ENCODE results near the gene SRP9. TPM values are rescaled to one million over a fixed set of nuclear protein-coding genes. Genes with fewer than 3 reads are reported as not detected.
A peak's percentile ranks its signal among the peaks of the same experiment; 100 is the strongest.

The SRP9 gene
- total and polyA plus RNA-seq, 2 experiments from 2014 or later: 640 to 728 TPM

GRCh38 chr1:225811622-225812487 is 34.2 kb downstream of the SRP9 start:
- no peak overlapping the region for H3K27ac Mint-ChIP-seq
- H3K4me2 ChIP-seq: peak overlapping the region; percentile 92
- H3K36me3 ChIP-seq (ENCODE audit: insufficient read depth): no peaks in the 10 kb centered on the region
- DNase-seq (ENCODE audit: low spot score) (peak; percentile 80), ATAC-seq (peak; percentile 20)
- TF ChIP-seq CTCF (conservative IDR thresholded peaks at IDR 0.05; ENCODE audit: low read depth in 2 of 2) (peak; percentile 74 to 77), ZNF114 (CRISPR knock-in tag; IDR thresholded peaks at IDR 0.05) (no peak)
- peaks cover 45% of the 10 kb centered on the region for H3K4me1 ChIP-seq (ENCODE audit: insufficient read depth)
- H3K4me3 ChIP-seq: peak overlapping the region; percentile 90
- H3K4me1 Mint-ChIP-seq: peaks cover 36% of the 10 kb centered on the region
- peaks cover 44% of the 10 kb centered on the region for H3K79me2 ChIP-seq (replicated peaks; ENCODE audit: insufficient read depth)
- H3K9me2 ChIP-seq (ENCODE audit: insufficient read depth): no peaks in the 10 kb centered on the region
- H3K27ac ChIP-seq (ENCODE audit: low read depth): 0 out of 2 replicates have a peak overlapping the region, but pooled peaks have one; percentile 71
- H3K4me3 Mint-ChIP-seq: peak overlapping the region; percentile 90
- H2AFZ ChIP-seq: no peak overlapping the region
- H3K27me3 Mint-ChIP-seq (ENCODE audit: insufficient read depth, low read depth, poor library complexity): peaks cover 17% of the 10 kb centered on the region
- H3F3A ChIP-seq (replicated peaks; ENCODE audit: low read depth): peaks cover 34% of the 10 kb centered on the region; the same call in 1 of the 2 replicates
- no peaks in the 10 kb centered on the region for H3K9me3 Mint-ChIP-seq
- H3K36me3 Mint-ChIP-seq (ENCODE audit: low read depth): peaks cover 13% of the 10 kb centered on the region
- no peaks in the 10 kb centered on the region for H3K27me3 ChIP-seq (ENCODE audit: insufficient read depth)
- H4K20me1 ChIP-seq (replicated peaks; ENCODE audit: insufficient read depth): 0 out of 2 replicates have a peak, but pooled peaks cover 3% of the 10 kb centered on the region

- Mint-ChIP-seq H3K27ac (no peak overlapping the region), H3K4me1 (peaks cover 44% of the 10 kb centered on the region), H3K9me3 (no peaks in the 10 kb centered on the region), H3K27me3 (ENCODE audit: insufficient read depth, low read depth, poor library complexity) (peaks cover 17% of the 10 kb centered on the region), H3K36me3 (ENCODE audit: low read depth) (peaks cover 13% of the 10 kb centered on the region), H3K4me3 (no peak overlapping the region)
- Histone ChIP-seq H3K4me2 (0 out of 2 replicates have a peak overlapping the region, but pooled peaks have one; percentile 60), H3F3A (replicated peaks; ENCODE audit: low read depth) (peaks cover 34% of the 10 kb centered on the region; the same call in 1 of the 2 replicates), H3K27me3 (ENCODE audit: insufficient read depth) (no peaks in the 10 kb centered on the region), H3K4me1 (ENCODE audit: insufficient read depth) (peaks cover 53% of the 10 kb centered on the region), H3K4me3 (no peak overlapping the region), H3K79me2 (replicated peaks; ENCODE audit: insufficient read depth) (peaks cover 48% of the 10 kb centered on the region), H3K27ac (ENCODE audit: low read depth) (peak overlapping the region; percentile 55; the same call in 1 of the 2 replicates), H3K36me3 (ENCODE audit: insufficient read depth) (no peaks in the 10 kb centered on the region), H3K9me2 (ENCODE audit: insufficient read depth) (no peaks in the 10 kb centered on the region), H2AFZ (no peak overlapping the region), H4K20me1 (replicated peaks; ENCODE audit: insufficient read depth) (0 out of 2 replicates have a peak, but pooled peaks cover 3% of the 10 kb centered on the region)
- no peak for DNase-seq (ENCODE audit: low spot score)
- no peak for ATAC-seq
- TF ChIP-seq EZH2phosphoT487 (IDR thresholded peaks at IDR 0.05; ENCODE audit: unreplicated experiment) (no peak), CREB1 (CRISPR knock-in tag; IDR thresholded peaks at IDR 0.05; ENCODE audit: low read depth) (no peak), POLR2AphosphoS5 (IDR thresholded peaks at IDR 0.05; ENCODE audit: low read depth) (no peak), ZNF114 (CRISPR knock-in tag; IDR thresholded peaks at IDR 0.05) (no peak), JUNB (IDR thresholded peaks at IDR 0.05; ENCODE audit: unreplicated experiment) (no peak), EZH2 (IDR thresholded peaks at IDR 0.05; ENCODE audit: low read depth, unreplicated experiment) (no peak), ZNF331 (CRISPR knock-in tag; IDR thresholded peaks at IDR 0.05; ENCODE audit: low read depth) (no peak), ZNF462 (CRISPR knock-in tag; IDR thresholded peaks at IDR 0.05) (no peak), ETS1 (IDR thresholded peaks at IDR 0.05) (no peak)
These were observed 35.0 kb downstream of the SRP9 start for GRCh38 chr1:225812488-225813213.

All from GM23338 (cell line).